GM18498 (cell line): Measurements from ENCODE around the gene KRTAP10-11.
"Not testable (repeated sequence)": the region's sequence is repeated elsewhere in the genome, so short reads cannot be mapped to it uniquely, and the experiment has no call there.

ENCODE experiments used
- ATAC-seq: cut with Tn5 transposase; IDR thresholded peaks from one replicate; pipeline ENCODE4 v1.9.1; 2021; ENCODE audit warnings: mild to moderate bottlenecking, moderate library complexity; ENCODE audit not compliant: unreplicated experiment

Gene KRTAP10-11, protein sequence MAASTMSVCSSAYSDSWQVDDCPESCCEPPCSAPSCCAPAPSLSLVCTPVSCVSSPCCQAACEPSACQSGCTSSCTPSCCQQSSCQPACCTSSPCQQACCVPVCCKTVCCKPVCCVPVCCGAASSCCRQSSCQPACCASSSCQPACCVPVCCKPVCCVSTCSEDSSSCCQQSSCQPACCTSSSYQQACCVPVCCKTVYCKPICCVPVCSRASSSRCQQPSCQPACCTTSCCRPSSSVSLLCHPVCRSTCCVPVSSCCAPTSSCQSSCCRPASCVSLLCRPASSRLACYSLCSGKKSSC

DNA sequence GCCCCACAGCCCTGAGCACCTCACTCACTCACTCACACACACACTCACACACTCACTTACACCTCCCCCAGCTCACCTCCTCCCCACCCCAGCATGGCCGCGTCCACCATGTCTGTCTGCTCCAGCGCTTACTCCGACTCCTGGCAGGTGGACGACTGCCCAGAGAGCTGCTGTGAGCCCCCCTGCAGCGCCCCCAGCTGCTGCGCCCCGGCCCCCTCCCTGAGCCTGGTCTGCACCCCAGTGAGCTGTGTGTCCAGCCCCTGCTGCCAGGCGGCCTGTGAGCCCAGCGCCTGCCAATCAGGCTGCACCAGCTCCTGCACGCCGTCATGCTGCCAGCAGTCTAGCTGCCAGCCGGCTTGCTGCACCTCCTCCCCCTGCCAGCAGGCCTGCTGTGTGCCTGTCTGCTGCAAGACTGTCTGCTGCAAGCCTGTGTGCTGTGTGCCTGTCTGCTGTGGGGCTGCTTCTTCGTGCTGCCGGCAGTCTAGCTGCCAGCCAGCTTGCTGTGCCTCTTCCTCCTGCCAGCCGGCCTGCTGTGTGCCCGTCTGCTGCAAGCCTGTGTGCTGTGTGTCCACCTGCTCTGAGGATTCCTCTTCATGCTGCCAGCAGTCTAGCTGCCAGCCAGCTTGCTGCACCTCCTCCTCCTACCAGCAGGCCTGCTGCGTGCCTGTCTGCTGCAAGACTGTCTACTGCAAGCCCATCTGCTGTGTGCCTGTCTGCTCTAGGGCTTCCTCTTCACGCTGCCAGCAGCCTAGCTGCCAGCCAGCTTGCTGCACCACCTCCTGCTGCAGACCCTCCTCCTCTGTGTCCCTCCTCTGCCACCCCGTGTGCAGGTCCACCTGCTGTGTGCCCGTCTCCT is at the start of gene KRTAP10-11:
Gene KRTAP10-11, plus strand, starts transcription at position 49 of the 856 bp plus-strand sequence. Its CDS starts 45 bp downstream, at position 94.
- ATAC-seq: not testable (repeated sequence)

DNA sequence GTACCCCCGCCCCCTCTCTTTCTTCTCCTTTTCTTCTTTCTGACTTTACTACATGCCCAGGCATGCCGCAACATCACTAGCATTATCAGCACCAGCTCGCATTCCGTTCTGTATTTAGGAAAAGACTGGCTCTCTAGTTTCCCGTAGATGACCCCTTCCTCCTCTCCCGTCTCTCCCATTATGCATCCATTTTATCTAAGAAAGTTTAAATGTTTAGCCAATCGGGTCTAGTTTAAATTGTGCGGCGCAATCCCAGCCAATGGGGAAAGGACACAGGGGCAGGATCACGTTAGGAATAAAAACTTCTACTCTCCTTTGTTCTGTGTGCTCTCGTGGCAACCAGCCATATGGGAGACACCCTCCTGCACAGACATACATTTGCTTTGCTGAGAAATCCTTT is 48.2 kb upstream of the KRTAP10-11 start:
- ATAC-seq: no peak

DNA sequence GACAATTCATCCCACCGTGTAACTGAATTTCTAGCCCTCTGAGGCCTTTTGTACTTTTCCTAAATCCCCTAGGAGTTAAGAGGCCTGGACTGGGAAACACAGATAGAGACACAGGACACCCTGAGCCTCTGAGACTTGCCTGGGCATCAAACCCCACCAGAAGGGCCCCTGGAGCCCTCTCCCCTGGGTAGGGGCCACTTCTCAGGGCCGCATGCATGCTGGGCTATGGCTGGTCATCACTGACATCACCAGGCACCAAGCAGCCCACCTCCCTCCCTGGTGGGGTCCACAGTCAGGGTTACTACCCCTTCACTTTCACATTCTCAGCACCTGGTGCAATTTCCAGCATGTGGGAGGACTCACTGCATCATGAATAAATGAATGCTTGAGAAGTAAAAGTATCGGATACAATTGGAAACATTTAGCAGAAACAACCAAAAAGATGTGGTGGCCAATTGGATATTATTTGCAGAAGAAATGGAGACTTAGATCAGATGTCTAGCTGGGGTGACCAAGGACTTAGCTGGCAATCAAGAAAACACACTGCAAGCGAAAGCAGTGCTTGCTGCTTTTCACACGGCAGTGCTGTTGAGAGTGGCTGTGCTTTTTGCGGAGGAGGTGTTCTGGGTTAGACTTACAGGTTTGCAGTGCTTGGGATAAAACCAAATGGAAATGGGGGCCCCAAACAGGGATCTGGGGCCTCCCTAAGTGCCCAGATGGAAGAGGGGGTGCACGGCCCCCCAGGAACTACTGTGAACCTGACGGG is 46.8 kb upstream of the KRTAP10-11 start:
- ATAC-seq: no peak

DNA sequence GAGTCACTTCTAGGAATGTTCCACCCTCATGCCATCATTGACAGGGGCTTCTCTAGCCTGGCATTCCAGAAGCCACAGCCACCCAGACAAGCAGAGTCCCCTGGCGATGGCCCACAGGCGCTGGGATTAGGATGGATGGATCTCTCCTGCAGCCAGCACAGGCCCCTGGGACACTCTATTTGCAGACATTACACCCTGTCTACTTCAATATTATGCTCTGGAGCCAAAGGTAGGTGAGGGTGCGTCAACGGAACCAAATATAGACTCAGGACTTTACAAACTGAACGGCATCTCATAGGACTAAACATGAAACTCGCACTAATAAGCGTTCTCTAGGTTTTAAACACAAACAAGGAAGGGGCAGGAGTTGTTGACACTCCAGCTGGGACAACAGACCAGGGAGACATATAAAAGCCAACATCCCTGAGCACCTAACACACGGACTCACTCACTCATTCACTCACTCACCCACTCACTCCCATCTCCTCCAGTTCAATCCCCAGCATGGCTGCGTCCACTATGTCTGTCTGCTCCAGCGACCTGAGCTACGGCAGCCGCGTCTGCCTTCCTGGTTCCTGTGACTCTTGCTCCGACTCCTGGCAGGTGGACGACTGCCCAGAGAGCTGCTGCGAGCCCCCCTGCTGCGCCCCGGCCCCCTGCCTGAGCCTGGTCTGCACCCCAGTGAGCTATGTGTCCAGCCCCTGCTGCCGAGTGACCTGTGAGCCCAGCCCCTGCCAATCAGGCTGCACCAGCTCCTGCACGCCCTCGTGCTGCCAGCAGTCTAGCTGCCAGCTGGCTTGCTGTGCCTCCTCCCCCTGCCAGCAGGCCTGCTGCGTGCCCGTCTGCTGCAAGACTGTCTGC is 45.9 kb upstream of the KRTAP10-11 start, which contains the start of gene KRTAP10-7:
Gene KRTAP10-7, plus strand, starts transcription at position 480 of the 861 bp plus-strand sequence. Its CDS starts 25 bp downstream, at position 505.
- not testable (repeated sequence) for ATAC-seq

DNA sequence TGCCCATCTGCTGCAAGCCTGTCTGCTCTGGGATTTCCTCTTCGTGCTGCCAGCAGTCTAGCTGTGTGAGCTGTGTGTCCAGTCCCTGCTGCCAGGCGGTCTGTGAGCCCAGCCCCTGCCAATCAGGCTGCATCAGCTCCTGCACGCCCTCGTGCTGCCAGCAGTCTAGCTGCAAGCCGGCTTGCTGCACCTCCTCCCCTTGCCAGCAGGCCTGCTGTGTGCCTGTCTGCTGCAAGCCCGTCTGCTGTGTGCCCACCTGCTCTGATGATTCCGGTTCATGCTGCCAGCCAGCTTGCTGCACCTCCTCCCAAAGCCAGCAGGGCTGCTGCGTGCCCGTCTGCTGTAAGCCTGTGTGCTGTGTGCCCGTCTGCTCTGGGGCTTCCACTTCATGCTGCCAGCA is 45.1 kb upstream of the KRTAP10-11 start:
- not testable (repeated sequence) for ATAC-seq

DNA sequence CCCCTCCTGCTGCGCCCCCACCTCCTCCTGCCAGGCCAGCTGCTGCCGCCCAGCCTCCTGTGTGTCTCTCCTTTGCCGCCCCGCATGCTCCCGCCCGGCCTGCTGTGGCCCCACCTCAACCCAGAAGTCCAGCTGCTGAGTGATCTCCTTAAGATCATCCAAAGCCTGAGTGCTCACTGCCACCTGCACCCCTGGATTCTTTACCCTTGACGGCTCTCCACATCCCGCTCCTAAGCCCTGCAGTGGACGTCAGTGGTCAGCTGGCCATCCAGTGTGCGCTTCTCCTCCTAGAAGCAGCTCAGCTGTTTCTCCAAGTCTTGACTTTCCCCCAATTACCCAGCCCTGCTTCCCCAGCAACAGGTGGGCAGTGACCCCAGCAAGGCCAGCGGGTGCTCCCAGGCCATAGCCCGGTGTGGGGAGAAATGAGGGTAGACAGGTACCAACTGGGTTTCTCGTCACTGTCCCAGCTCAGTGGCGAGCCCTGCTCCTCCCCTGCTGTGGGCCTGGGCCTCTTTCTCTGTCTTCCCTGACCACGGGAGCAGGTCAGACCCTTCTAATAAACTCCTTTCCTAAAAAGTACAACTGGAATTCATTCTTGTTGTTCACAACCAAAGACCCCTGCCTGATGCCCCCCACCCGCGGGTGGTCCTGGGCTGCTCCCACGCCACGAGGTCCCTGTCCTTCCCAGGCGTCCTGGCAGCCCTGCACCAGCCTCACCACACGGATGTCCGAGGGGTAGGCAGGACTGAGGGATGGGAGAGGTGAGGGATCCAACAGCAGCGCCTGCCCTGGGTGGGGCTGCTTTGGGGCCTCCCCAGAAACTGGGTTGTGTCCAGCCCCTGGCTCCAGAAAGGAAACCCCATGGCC is 44.4 kb upstream of the KRTAP10-11 start:
- ATAC-seq: no peak

DNA sequence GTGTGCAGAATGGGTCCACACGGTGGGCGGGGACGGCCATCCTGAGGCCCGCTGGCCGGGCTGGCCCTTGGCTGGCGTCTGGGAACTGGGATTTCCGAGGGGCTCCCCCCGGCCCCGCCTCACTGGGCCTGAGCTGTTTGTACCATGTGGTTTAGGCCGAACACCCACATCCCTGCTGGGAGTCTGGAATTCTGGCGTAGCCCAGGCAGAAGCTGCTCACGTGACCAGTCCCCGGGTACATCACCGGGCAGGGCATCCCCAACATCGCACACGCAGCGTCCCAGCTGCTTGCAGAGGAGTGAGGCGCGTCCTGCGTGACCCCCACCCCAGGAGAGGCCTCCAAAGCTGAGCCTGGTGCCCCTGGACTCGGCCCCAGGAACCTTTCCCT is 43.8 kb upstream of the KRTAP10-11 start:
- ATAC-seq: no peak

DNA sequence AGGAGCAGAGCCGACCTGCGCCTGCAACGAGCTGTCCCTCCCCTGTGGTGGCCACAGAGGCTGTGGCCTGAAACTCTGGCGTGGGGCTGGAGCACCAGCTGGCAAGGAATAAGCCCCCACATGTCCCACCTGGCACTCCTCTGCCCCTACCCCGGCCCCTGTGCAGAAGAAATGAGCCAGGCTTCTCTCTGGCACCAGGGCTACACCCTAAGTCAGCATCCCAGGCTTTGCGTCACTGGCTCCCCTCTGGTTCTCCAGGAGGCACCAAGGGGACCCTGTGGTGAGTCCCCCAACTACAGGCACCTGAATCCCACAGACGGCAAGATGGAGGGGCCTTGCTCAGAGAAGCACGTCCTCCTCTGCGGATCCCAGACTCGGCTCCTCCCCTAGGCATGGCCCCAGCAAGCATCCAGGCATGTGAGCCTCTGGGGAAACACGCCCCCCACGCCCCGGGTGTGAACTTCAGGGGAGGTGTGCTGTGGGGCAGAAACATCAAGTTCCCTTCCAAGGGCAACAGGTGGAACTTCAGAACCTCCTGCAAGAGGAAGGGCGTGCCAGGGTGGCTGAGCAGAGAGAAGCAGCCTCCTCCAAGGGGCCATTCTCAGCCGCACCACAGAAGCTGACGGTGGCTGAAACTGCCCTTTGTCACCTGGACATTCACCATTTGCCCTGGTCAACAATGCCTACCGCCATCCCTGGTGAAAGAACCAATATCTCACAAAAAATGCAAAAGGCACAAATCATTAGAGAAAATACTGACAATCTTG is 42.9 kb upstream of the KRTAP10-11 start:
- ATAC-seq: no peak

DNA sequence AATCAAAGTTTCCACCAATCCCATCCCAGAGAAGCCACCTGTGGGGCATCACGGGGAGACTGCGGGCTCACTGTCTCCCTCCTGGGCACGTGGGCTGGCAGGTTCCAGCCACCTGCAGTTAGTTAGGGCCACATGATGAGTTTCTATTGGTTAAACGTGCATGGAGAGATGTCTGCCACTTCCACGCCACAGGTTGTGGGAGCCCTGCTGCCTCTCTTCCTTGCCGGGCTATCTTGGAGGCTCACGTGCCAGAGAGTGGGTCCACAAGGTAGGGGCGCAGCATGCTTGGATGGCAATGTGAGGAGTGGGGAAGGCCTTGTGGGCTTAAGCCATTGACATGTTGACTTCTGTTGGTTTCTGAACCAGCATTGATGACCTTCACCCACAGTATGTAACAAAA is 42.3 kb upstream of the KRTAP10-11 start:
- no peak for ATAC-seq

DNA sequence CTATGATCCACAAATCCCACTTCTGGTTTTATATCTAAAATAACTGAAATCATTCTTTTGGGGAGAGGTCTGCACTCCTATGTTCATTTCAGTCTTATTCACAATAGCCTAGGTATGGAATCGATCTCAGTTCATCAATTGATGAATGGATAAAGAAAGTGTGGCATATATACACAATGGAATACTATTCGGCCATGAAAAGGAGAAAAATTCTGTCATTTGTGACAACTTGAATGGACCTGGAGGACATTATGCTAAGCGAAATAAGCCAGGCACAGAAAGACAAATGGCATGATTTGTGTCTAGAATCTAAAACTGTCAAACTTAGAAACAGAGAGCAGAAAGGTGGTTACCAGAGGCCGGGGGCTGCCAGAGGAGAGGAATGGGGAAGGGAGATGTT is 39.7 kb upstream of the KRTAP10-11 start:
- ATAC-seq: no peak

DNA sequence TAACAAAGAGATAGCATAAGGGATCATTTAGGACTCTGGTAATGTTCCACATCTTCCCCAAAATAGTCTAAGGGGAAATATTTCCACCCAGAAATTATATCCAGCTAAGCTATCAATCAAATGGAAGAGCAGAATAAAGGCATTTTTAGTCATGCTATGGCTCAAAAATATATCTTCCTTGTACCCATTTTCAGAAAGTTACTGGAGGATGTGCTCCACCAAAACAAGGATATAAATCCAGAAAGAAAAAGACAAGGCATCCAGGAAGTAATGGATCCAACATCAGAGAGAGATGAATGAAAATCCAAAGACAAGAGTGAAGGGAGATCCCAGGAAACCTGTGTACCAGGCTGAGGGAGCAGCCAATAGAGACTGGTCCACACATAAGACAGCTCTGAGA is 37.0 kb upstream of the KRTAP10-11 start:
- ATAC-seq: no peak

DNA sequence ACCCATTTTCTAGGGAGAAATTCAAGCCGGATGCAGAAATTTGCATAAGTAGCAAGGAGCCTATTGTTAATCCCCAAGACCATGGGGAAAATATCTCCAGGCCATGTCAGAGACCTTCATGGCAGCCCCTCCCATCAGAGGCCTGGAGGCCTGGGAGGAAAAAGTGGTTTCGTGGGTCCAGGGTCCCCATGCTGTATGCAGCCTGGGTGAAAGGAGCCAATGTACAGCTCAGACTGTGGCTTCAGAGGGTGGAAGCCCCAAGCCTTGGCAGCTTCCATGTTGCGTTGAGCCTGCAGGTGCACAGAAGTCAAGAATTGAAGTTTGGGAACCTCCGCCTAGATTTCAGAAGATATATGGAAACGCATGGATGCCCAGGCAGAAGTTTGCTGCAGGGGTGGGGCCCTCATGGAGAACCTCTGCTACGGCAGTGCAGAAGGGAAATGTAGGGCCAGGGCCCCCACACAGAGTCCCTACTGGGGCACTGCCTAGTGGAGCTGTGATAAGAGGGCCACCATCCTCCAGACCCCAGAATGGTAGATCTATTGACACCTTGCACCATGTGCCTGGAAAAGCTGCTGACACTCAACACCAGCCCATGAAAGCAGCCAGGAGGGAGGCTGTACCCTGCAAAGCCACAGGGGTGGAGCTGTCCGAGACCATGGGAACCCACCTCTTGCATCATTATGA is 35.9 kb upstream of the KRTAP10-11 start:
- ATAC-seq: not testable (repeated sequence)

DNA sequence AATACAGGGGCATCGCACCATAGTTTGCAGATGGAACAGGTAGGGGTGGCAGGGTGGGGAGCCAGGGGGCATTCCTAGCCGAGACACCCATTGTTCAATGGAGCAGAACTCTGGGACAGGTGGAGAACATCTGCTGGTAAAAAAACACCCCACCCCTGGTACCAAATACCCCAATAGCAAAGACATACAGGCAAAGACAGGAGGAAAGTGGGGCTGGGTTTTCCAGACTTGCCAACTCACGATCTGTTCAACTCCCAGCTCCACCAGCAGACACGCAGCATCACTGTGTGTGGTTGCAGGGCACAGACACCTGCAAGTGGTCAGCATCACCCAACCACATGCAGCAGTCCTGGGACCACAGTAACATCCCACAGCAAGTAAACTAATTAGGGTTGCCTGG is 34.7 kb upstream of the KRTAP10-11 start:
- no peak for ATAC-seq

DNA sequence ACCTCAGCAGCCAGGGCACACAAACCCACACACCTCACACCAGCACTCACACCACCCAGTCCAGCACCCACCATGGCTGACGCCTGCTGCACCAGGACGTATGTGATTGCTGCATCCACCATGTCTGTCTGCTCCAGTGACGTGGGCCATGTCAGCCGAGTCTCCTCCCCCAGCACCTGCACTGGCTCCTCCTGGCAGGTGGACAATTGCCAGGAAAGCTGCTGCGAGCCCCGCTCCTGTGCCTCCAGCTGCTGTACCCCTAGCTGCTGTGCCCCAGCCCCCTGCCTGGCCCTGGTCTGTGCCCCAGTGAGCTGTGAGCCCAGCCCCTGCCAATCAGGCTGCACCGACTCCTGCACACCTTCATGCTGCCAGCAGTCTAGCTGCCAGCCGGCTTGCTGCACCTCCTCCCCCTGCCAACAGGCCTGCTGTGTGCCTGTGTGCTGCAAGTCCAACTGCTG is 34.2 kb upstream of the KRTAP10-11 start, which contains the start of gene KRTAP10-8:
Gene KRTAP10-8, plus strand, starts transcription at position 51 of the 458 bp plus-strand sequence. Its CDS starts 22 bp downstream, at position 73.
- no peak for ATAC-seq

DNA sequence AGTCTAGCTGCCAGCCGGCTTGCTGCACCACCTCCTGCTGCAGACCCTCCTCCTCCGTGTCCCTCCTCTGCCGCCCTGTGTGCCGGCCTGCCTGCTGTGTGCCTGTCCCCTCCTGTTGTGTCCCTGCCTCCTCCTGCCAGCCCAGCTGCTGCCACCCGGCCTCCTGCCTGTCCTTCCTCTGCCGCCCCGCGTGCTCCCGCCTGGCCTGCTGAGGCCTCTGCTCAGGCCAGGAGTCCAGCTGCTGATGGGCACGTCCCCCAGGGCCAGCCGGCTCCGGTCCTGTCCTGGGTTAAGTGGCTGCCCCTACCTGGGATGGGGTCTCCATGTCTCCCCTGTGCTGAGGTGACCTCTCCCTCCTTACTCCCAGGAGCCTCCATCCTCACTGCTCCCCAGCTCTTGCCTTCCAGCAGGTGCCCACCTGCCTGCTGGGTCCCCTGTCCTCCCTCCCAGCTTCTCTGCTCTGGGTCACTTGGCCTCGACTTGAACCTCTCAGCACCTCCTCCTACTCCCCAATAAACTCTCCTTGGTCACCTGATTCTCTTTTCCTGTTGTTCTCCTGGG is 33.5 kb upstream of the KRTAP10-11 start:
- ATAC-seq: no peak

DNA sequence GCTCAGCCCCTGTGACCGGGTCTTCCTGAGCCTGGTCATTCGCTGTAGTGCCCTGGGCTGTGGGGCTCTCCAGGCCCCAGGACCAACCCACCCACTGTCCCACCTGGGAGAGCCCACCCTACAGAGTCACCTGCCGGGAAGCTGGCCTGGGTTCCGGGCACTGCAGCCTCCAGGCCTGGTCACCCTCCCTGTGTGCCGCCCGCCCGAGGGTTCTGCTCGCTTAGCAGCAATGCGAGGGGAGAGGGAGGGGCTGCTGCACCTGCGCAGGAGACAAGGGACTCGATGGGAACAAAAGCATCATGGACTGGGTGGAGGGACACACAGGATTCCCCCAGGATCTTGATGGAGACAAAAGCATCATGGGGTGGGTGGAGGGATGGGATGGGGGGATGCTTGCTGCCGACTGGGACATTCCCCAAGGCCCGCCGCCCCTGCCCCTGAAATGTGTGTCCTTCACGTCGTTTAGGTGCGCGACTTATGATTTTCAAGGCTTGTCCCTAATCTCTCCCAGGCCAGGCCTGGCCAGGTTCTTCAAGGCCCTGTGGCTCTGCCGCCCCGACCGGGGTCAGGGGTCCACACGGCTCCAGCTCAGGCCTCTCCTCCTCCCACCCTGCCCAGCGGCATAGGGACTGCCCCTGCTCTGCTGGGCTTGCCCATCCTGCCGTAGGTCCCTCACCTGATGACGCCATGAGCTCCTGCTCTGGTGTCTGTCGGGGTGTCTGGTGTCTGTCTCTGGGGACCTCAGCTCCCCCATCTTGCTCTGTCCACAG is 32.6 kb upstream of the KRTAP10-11 start:
- no peak for ATAC-seq

DNA sequence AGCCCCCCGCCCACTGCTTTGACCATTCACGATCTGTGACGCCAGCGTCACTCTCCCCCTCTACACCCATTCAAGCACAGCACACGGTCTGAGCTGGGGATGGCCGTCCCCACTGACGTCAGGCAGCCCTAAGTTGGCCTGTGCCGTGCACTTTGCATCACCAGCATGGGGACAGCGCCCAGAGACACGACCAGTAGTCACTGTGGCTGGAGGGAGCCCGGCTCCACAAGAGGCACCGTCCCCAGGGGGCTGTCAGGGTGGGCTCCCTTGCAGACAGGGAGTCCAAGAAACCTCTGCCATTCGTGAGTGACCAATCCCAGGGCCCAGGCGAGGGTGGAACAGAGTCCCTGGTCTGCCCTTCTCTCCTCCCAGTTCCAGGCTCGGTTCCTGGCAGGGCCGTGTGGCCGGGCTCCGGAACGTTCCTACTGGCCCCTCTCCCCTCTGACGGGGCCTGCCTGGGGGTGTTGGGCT is 32.0 kb upstream of the KRTAP10-11 start:
- no peak for ATAC-seq
